ENCODE data around the gene SNX2. TPM values are rescaled to one million over a fixed set of nuclear protein-coding genes. Genes with fewer than 3 reads are reported as not detected.

Gene SNX2
- total and polyA plus RNA-seq, 2 experiments from 2014 or later = 56.5 to 62.5 TPM

- Histone ChIP-seq H3K27me3 (replicated peaks; ENCODE audit: insufficient read depth) (no peaks in the 10 kb centered on the region), H3K4me3 (no peak overlapping the region), H3K27ac (no peak overlapping the region), H2AFZ (no peak overlapping the region), H3K4me2 (ENCODE audit: unreplicated experiment) (no peak overlapping the region), H3K9me3 (ENCODE audit: low read depth) (no peaks in the 10 kb centered on the region), H3K4me1 (ENCODE audit: insufficient read depth) (peaks cover 18% of the 10 kb centered on the region), H3K79me2 (ENCODE audit: insufficient read depth) (peaks cover 93% of the 10 kb centered on the region), H3F3A (ENCODE audit: insufficient read depth) (no peaks in the 10 kb centered on the region), H4K20me1 (ENCODE audit: insufficient read depth) (peaks cover 6% of the 10 kb centered on the region; the same call in 1 of the 2 replicates), H3K36me3 (ENCODE audit: low read depth) (no peaks in the 10 kb centered on the region), H3K9ac (no peak overlapping the region), H3K9me2 (ENCODE audit: insufficient read depth) (no peaks in the 10 kb centered on the region)
- in situ Hi-C loops (cut with MboI) = no loop called here
- WGBS, 2 experiments (ENCODE audit: low coverage in 1 of 2, low lambda C conversion rate in 2 of 2, missing lambda C conversion rate in 2 of 2) = 90 to 91% methylated on average over 4 of the region's 4 CpGs
- peak; percentile 13 for DNase-seq
- TF ChIP-seq EZH2phosphoT487 (IDR thresholded peaks at IDR 0.05; ENCODE audit: insufficient read depth, low read depth) = no peak
- TF ChIP-seq EZH2 (IDR thresholded peaks at IDR 0.05; ENCODE audit: insufficient read depth, poor library complexity, severe bottlenecking) = no peak
Measured at GRCh38 chr5:122779451-122779850, 4.6 kb downstream of the SNX2 start.

- Histone ChIP-seq H3K36me3 (ENCODE audit: low read depth) (no peaks in the 10 kb centered on the region), H3K4me1 (ENCODE audit: insufficient read depth) (peaks cover 18% of the 10 kb centered on the region), H2AFZ (no peak overlapping the region), H3K9ac (no peak overlapping the region), H3K27ac (no peak overlapping the region), H3K27me3 (replicated peaks; ENCODE audit: insufficient read depth) (no peaks in the 10 kb centered on the region), H3K4me2 (ENCODE audit: unreplicated experiment) (no peak overlapping the region), H3F3A (ENCODE audit: insufficient read depth) (no peaks in the 10 kb centered on the region), H3K79me2 (ENCODE audit: insufficient read depth) (peaks cover 99% of the 10 kb centered on the region), H3K4me3 (no peak overlapping the region), H4K20me1 (ENCODE audit: insufficient read depth) (peaks cover 6% of the 10 kb centered on the region; the same call in 1 of the 2 replicates), H3K9me3 (ENCODE audit: low read depth) (no peaks in the 10 kb centered on the region), H3K9me2 (ENCODE audit: insufficient read depth) (no peaks in the 10 kb centered on the region)
- 100% methylated on average over 4 of the region's 4 CpGs for WGBS, 2 experiments (ENCODE audit: low coverage in 1 of 2, low lambda C conversion rate in 2 of 2, missing lambda C conversion rate in 2 of 2)
- no peak for TF ChIP-seq EZH2phosphoT487 (IDR thresholded peaks at IDR 0.05; ENCODE audit: insufficient read depth, low read depth)
- in situ Hi-C loops (cut with MboI) = no loop called here
- DNase-seq = no peak
Measured at GRCh38 chr5:122780296-122780695, 5.4 kb downstream of the SNX2 start.

- Histone ChIP-seq H3F3A (ENCODE audit: insufficient read depth) (no peaks in the 10 kb centered on the region), H2AFZ (no peak overlapping the region), H3K36me3 (ENCODE audit: low read depth) (no peaks in the 10 kb centered on the region), H3K4me2 (ENCODE audit: unreplicated experiment) (no peak overlapping the region), H3K9ac (no peak overlapping the region), H4K20me1 (ENCODE audit: insufficient read depth) (peaks cover 3% of the 10 kb centered on the region; the same call in 1 of the 2 replicates), H3K9me3 (ENCODE audit: low read depth) (no peaks in the 10 kb centered on the region), H3K27ac (no peak overlapping the region), H3K27me3 (replicated peaks; ENCODE audit: insufficient read depth) (no peaks in the 10 kb centered on the region), H3K4me1 (ENCODE audit: insufficient read depth) (peaks cover 14% of the 10 kb centered on the region), H3K4me3 (no peak overlapping the region), H3K79me2 (ENCODE audit: insufficient read depth) (peaks cover 99% of the 10 kb centered on the region), H3K9me2 (ENCODE audit: insufficient read depth) (no peaks in the 10 kb centered on the region)
- TF ChIP-seq EZH2phosphoT487 (IDR thresholded peaks at IDR 0.05; ENCODE audit: insufficient read depth, low read depth) (no peak), EZH2 (IDR thresholded peaks at IDR 0.05; ENCODE audit: insufficient read depth, poor library complexity, severe bottlenecking) (no peak)
- WGBS, 2 experiments (ENCODE audit: low coverage in 1 of 2, low lambda C conversion rate in 2 of 2, missing lambda C conversion rate in 2 of 2) = 0% methylated on average over 1 of the region's 1 CpG
- no peak for DNase-seq
- in situ Hi-C loops (cut with MboI) = no loop called here
Measured at GRCh38 chr5:122781465-122781864, 6.6 kb downstream of the SNX2 start.

- TF ChIP-seq EZH2 (IDR thresholded peaks at IDR 0.05; ENCODE audit: insufficient read depth, poor library complexity, severe bottlenecking) (no peak), EZH2phosphoT487 (IDR thresholded peaks at IDR 0.05; ENCODE audit: insufficient read depth, low read depth) (no peak)
- Histone ChIP-seq H3K9me2 (ENCODE audit: insufficient read depth) (no peaks in the 10 kb centered on the region), H3F3A (ENCODE audit: insufficient read depth) (no peaks in the 10 kb centered on the region), H3K4me2 (ENCODE audit: unreplicated experiment) (no peak overlapping the region), H3K79me2 (ENCODE audit: insufficient read depth) (peaks cover 99% of the 10 kb centered on the region), H3K4me3 (no peak overlapping the region), H3K9me3 (ENCODE audit: low read depth) (no peaks in the 10 kb centered on the region), H3K4me1 (ENCODE audit: insufficient read depth) (no peaks in the 10 kb centered on the region), H2AFZ (no peak overlapping the region), H3K9ac (no peak overlapping the region), H3K27me3 (replicated peaks; ENCODE audit: insufficient read depth) (no peaks in the 10 kb centered on the region), H4K20me1 (ENCODE audit: insufficient read depth) (no peaks in the 10 kb centered on the region; the same call in 1 of the 2 replicates), H3K27ac (no peak overlapping the region), H3K36me3 (ENCODE audit: low read depth) (no peaks in the 10 kb centered on the region)
- WGBS, 2 experiments (ENCODE audit: low coverage in 1 of 2, low lambda C conversion rate in 2 of 2, missing lambda C conversion rate in 2 of 2) = 95 to 97% methylated on average over 1 of the region's 1 CpG
- DNase-seq = no peak
- in situ Hi-C loops (cut with MboI) = no loop called here
Measured at GRCh38 chr5:122785294-122785693, 10.4 kb downstream of the SNX2 start.

GRCh38 chr5:122788371-122788770, 13.5 kb downstream of the SNX2 start:
- 93 to 97% methylated on average over 1 of the region's 1 CpG for WGBS, 2 experiments (ENCODE audit: low coverage in 1 of 2, low lambda C conversion rate in 2 of 2, missing lambda C conversion rate in 2 of 2)

More at GRCh38 chr5:122788371-122788770, 13.5 kb downstream of the SNX2 start:
- Histone ChIP-seq H4K20me1 (ENCODE audit: insufficient read depth) (peaks cover 3% of the 10 kb centered on the region; the same call in 1 of the 2 replicates), H3K27me3 (replicated peaks; ENCODE audit: insufficient read depth) (no peaks in the 10 kb centered on the region), H3F3A (ENCODE audit: insufficient read depth) (no peaks in the 10 kb centered on the region), H3K79me2 (ENCODE audit: insufficient read depth) (peaks cover 99% of the 10 kb centered on the region), H3K9me2 (ENCODE audit: insufficient read depth) (no peaks in the 10 kb centered on the region), H3K27ac (no peak overlapping the region), H3K36me3 (ENCODE audit: low read depth) (no peaks in the 10 kb centered on the region), H3K9me3 (ENCODE audit: low read depth) (no peaks in the 10 kb centered on the region), H3K4me1 (ENCODE audit: insufficient read depth) (no peaks in the 10 kb centered on the region), H3K4me3 (no peak overlapping the region), H3K4me2 (ENCODE audit: unreplicated experiment) (no peak overlapping the region), H3K9ac (no peak overlapping the region), H2AFZ (no peak overlapping the region)
- in situ Hi-C loops (cut with MboI) = no loop called here
- no peak for DNase-seq
- TF ChIP-seq EZH2 (IDR thresholded peaks at IDR 0.05; ENCODE audit: insufficient read depth, poor library complexity, severe bottlenecking) (no peak), EZH2phosphoT487 (IDR thresholded peaks at IDR 0.05; ENCODE audit: insufficient read depth, low read depth) (no peak)
